HG02623 (cell line): ENCODE results near the gene DUSP22.
"Not testable (repeated sequence)": the region's sequence is repeated elsewhere in the genome, so short reads cannot be mapped to it uniquely, and the experiment has no call there.

Experiments
- ATAC-seq: cut with Tn5 transposase; IDR thresholded peaks from one replicate; pipeline ENCODE4 v1.9.1; 2021; ENCODE audit warnings: moderate library complexity; ENCODE audit not compliant: unreplicated experiment

The DUSP22 gene, protein sequence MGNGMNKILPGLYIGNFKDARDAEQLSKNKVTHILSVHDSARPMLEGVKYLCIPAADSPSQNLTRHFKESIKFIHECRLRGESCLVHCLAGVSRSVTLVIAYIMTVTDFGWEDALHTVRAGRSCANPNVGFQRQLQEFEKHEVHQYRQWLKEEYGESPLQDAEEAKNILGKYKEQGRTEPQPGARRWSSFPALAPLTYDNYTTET

DNA sequence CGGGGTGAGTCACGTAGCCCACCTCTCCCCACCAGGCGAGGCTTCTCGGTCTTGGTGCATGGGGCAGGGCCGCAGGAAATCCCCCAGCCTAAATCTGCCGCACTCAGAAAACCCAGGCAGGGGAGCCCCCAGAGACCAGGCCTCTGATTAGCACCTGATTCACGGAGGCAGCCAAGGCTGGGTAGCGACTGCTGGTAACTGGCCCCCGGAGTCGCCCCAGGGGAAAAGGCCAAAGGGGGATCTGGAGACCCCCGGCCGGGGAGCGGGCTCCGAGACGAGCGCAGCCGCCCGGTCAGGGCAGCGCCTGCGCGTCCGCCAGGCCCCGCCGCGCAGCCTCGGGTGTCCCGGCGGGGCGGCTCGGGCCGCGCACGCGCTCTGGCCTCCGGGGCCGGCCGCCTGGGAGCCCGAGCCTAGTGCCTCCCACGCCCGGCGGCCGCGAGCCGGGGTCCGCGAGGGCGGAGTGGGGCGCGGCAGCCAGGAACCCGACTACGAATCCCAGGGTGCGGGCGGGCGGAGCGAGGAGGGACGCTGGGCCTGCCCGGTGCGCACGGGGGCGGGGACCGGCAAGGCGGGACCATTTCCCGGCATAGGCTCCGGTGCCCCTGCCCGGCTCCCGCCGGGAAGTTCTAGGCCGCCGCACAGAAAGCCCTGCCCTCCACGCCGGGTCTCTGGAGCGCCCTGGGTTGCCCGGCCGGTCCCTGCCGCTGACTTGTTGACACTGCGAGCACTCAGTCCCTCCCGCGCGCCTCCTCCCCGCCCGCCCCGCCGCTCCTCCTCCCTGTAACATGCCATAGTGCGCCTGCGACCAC lies at the start of gene DUSP22:
DUSP22 (plus strand) TSS at position 791 of the 809 bp plus-strand sequence. CDS start 53 bp downstream, outside the sequence.
- ATAC-seq, result peak; percentile 39

DNA sequence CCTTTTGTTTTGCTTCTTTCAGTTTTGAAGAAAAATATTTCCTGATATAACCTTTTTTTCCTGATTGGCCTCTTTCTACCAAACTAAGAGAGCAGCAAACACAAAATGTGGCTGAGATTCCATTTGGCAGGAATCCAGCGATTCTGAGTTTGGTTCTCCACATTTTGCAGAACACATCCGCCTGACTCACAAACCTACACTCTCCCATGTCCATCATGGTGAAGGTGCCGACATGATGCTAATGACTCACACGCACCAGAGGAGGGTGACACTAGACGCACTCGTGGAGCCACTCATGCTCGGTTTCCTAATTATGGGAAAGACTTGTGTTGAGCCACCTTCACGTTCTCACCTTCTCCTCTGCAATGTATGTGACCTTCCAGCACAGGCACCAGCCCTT lies 45.9 kb upstream of the DUSP22 start:
- no peak for ATAC-seq

DNA sequence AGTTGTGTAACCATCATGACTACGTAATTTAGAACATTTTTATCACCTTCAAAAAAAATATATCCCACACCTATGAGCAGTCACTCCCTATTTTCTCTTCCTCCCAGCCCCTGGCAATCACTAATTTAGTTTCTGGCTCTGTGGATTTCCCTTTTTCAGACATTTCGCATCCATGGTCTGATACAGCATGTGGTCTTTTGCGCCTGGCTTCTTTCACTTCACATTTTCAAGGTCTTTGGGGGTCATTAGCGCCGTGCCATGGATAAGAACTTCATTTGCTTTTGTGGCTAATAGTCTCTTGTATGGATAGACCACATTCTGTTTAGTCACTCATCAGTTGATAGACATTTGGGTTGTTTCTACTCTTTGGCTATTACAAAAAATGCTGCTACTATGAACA lies 44.9 kb upstream of the DUSP22 start:
- ATAC-seq, result no peak

DNA sequence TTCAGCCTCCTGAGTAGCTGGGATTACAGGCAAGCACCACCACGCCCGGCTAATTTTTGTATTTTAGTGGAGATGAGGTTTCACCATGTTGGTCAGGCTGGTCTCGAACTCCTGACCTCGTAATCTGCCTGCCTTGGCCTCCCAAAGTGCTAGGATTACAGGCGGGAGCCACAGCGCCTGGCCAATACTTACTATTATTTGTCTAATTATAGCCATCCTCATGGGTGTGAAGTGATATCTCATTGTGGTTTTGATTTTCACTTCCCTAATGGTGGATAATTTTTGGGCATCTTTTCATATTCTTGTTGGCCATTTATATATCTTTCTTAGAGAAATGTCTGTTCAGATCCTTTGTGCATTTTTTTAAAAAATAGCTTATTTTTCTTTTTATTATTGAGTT lies 44.2 kb upstream of the DUSP22 start:
- not testable (repeated sequence) for ATAC-seq

DNA sequence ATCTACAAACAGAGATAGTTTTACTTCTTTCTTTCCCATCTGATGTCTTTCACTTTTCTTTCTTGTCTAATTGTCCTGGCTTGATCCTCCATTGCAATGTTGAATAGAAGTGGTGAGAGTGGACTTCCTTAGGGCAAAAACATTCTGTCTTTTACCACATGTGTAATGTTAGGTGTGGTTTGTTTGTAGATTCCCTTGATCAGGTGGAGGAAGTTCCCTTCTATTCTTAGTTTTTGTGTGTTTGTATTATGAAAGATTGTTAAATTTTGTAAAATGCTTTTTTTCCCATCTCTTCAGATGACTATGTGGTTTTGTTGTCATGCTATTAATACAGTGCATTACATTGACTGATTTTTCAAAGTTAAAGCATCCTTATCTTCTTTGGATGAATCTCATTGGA lies 41.6 kb upstream of the DUSP22 start:
- no peak for ATAC-seq

DNA sequence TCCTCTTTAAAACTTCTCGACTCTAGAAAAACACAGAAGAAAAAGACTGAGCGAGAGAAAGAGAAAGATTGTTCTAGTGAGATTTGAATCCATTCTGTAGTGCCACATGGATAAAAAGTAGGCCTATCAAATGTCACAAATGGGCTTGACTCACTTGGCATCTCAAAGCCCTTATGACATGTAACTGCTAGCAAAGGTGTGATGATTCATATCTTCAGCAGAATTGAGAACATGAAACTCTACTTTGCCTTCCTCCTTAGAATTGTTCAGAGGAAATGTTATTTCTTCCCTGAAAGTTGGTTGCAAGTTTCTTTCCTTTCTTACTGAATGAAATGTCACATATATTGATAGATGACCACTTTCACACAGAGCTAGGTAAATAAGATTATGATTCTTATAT lies 40.4 kb upstream of the DUSP22 start:
- ATAC-seq, result no peak

DNA sequence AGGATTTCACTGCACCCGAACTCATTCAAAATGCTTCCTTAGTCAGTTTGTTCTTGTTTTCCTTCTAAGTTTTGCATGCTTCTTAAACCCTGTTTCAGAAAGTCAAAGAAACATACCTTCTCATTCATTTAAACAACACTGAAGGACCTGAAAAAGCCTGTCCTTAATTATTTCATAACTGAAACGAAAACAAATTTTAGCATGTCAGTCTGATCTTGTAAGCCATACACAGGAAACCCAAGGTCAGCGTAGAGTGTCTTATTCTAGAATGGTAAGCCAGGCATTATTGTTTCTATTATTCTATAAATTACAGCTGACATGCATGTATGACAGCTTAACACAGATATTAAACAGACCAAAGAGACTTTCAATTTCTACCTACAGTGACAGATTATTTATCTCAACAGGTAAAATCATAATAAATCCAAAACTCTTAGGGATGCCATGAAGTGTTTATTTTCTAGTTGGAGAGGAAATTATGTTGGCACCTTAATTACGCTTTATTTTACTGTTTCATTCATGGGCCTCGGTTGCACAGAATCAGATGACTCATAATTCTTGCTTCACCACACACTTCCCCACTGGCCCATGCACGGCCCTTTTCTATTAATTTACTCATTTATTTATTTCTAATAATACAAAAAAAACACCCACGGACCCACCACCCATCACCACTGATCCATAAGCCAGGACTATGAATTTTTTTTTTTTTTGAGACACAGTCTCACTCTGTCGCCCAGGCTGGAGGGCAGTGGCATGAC lies 39.3 kb upstream of the DUSP22 start:
- ATAC-seq, result no peak

DNA sequence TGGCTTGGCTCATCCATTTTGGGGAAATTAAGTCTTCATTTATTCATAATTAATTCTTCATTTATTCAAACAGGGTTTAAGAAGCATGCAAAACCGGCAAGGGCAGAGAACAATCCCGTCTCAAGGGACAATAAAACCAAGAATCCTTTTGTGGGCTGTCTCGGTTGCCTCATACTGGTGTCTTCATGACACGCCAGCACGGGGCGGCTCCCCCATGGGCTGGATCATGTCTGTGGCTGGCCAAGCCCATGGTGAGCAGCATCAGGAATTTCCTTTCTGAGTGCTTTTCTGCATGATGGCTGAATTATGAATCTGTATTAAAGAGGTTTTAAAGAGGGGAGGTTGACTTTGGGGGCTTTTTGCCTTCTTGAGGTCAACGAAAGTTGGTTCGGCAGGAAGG lies 38.3 kb upstream of the DUSP22 start:
- ATAC-seq, result no peak

DNA sequence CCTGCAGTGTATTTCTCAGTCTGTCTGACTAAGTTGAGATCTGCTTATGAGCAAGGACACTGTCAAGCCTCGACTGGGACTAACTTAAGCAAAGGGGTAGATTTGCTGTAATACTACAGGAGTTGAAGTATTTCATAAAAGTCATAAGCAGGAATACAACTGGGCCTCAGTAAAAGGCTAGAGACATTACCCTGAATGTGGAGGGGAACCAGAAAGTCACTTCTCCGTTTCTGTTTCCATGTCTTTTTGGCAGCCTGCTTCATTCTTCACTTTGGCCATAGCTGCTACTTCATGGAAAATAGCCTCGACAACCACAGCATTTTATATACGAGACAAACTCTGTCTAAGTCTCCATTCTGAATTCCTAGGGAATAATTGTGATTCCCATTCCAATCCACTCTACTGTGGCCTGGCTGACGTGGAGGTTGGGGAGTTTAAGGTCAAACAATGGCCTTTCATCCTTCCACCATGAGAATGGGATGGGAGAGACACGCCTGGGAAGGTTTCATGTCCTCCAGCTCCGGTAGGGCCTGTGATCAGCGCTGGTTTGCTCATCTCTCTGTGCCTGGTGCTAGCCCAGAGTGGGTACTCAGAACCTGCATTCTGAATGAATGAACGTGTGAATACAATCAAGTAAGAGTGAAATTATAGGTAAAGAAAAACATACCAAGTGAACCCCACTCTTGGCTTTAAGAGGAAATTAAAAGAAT lies 37.1 kb upstream of the DUSP22 start:
- no peak for ATAC-seq

DNA sequence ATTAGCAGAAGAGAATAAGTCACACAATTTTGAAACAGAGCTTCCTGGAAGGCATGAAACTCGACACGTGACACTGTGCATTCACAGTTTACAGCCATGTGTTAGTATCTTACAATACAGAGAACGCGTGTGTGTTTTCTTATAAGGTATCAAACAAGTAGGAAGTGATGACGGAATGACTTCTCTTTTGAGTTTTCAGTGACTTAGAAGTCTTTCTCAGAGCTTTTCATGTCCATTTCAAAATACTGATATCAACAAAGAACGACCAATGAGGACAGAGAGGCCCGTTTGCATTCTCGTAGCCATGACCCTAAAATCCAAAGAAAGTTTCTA lies 36.6 kb upstream of the DUSP22 start:
- no peak for ATAC-seq

DNA sequence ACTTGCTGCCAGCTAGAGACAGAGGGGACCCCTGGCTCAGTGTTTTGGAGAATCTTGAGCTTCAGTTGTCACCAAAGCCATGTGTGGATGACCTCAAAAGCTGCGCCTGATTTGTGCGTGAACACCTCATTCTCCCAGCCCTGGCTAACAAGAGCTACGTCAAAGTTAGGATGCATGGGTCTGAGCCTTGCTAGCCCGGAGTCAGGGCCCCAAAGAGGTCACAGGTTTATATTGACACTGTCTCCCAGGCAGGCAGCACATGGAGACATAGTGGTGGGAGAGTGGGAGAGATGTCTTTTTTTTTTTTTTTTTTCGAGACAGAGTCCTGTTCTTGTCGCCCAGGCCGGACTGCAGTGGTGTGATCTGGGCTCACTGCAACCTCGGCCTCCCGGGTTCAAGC lies 36.1 kb upstream of the DUSP22 start:
- ATAC-seq, result no peak

DNA sequence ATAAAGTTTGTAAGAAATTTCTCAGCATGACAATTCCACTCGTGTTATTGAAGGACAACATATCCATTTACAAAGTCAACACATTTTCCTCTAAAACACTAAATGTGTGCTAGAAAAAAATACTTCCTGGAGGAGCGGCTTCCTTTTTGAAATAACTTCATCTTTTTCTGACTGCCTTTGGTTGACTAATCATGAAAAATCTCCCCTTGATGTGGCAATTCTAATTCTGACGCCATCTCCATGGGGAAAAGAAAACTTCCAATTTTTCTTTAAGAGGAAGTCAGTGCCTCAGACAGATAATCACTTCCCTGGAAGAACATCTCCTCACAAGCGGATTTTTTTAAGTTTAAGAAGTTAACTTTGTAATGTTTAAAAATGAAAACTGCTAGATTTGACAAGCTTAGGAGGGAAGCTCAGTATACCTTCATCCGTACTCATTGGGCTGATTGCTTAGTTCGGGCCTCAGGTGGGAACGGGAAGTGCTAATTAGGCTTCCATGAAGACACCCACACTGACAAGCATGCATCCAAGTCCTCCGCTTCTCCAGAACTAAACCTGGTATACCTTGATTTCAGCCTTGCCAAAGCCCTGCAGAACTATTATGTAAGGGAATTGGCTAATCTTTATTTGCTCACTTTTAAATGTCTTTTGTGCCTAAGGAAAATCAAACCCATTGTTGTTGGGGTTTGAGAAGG lies 35.1 kb upstream of the DUSP22 start:
- no peak for ATAC-seq

DNA sequence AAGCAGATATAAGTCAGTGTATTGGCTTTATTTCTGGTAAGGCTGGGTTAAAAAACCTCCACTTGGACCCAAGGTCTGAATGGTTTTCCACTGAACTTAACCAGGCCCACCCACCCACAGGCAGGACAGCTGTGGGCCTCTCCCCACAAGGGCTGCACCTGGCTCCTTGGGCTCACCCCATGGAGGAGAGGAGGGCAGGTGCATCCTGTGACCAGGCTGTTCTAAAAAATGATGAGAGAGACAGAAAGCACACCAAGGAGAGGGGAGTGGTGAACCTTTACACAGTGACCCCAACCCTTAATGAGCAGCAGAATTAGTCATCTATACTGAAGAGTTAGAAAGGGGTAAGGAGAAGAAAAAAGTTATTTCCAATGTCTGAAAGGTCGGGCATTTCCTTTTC lies 34.5 kb upstream of the DUSP22 start:
- ATAC-seq, result peak; percentile 54

DNA sequence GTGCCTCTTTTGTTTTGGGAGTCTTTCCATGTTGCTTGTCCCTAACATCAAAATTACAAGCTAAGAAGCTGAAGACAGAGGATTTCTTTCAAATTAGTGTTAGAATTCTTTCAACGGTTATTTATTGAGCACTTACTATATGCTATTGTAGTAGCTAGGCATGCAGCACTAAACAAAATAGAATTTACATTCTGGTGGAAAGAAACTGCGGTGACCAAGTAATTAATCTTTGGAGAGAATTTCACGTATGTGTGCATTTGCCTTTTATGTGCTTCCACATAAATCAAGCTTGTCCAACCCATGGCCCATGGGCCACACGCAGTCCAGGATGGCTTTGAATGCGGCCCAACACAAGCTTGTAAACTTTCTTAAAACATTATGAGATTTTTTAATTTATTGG lies 33.0 kb upstream of the DUSP22 start:
- no peak for ATAC-seq

DNA sequence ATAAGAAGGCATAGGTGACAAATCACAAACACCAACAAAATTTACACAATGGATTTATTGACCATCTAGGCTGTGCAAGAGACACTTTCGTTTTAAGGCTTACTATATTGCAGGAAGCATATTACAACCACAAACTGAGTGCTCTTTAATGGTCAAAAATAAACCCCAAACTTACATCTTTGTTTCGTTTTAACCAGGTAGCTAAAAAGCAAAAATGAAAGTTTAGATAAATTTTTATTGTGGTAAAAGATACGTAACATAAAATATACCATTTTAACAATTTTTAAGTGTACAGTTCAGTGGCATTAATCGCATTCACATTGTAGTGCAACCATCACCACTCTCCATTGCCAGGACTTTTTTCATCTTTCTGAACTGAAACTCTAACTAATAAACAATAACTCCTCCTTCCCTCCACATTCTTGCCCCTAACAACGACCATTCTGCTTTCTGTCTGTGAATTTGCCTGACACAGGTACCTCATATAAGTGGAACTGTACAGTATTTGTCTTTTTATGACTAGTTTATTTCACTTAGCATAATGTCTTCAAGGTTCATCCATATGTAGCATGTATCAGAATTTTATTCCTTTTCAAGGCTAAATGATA lies 32.3 kb upstream of the DUSP22 start:
- ATAC-seq, result peak; percentile 65

DNA sequence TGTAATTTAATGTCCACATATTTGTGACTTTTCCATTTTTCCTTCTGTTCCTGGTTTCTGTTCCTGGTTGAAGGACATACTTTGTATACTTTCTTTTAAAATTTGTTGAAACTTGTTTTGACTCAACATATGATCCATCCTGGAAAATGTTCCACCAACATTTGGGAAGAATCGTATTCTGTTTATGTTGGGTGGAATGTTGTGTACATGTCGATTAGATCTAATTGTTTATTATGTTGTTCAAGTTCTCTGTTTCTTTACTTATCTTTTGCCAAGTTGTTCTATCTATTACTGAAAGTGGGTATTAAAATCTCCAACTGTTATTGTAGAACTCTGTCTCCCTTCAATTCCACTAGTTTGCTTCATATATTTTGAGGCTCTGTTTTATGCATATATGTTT lies 27.7 kb upstream of the DUSP22 start:
- ATAC-seq, result no peak

DNA sequence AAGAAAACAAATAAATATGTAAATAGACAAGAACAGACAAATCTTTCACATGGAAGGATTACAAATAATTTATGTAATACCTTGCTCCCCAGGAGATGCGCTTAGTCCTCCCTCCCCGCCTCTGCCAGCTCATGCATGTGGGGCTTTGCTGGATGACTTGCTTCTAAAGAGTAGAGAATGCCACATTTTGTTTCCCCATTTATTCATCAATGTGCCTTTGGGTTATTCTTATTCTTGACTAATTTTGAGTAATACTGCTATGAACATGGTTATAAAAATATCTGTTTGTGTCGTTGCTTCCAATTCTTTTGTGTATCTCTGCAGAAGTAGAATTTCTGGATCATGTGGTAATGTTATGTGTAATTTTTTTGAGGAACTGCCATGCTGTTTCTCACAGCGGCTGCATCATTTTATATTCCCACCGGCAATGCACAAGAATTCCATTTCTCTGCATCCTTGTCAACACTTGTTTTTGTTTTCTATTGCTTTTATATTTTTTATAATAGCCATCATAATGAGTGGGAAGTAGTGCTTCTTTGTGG lies 23.8 kb upstream of the DUSP22 start:
- no peak for ATAC-seq

DNA sequence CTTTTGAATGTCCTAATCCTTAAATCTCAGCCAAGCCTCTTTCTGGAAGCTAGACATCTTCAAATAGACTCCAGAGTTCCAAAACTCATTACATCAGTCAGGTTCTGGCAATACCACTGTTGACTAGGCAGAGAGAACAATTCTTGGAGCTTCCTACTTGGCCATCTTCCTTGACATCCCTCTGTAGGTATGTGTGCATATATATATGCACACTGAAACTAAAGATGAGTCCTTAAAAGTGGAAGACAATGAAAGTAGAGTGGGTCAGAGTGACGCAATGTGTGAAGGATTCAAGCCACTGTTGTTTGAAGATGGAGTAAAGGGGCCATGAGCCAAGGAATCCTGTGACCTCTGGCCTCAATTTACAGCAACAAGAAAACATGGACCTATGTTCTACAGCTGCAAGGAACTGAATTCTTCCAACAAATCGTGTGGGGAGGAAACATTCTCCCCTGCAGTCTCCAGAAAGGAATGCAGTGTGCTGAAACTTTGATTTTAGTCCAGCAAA lies 18.7 kb upstream of the DUSP22 start:
- no peak for ATAC-seq

DNA sequence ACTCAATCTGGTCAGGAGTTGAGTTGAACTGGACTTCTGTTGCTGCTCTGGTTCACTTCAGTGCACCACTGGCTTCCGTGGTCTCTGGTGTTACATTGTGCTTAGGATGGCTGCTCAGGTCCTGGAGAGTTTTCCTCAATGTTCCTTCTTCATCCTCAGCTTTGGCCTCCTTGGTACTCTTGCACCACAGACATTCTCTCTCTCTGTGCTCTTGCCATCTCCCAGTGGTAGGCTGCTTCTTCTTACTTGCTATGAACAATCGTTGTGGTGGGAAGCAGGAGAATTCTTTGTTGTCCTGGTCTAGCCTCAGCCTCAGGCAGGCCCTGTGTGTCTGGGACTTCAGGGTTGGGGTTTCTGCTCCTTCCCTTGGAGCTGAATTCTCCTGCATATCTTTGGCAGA lies 14.5 kb upstream of the DUSP22 start:
- ATAC-seq, result no peak

DNA sequence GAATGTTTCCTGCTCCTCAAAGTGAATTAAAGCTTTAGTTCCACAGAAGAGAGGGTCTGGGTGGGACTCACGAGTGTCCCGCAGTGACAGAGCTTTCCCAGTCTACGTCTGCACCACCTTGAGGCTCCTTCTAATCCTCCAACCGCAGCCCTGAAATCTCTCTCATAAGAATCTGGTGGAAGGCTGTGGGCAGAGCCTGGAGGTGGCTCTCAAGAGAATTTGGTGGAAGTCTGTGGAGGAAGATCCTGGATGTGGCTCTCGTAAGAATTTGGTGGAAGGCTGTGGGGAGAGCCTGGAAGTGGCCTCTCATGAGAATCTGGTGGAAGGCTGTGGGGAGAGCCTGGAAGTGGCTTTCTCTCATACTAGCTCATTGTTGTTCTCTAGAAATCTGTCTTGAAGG lies 13.8 kb upstream of the DUSP22 start:
- no peak for ATAC-seq
